Karpas-422 (cell line): ENCODE results near the gene DYNC2I2. TPM values are rescaled to one million over a fixed set of nuclear protein-coding genes. Genes with fewer than 3 reads are reported as not detected.

Experiments used
- DNase-seq: peaks from one replicate; pipeline ENCODE4 v3.0.0-alpha.2; 2015
- H2AFZ ChIP-seq: fragments of 200-600 bp; sonication (generic); 2 replicates; pipeline ENCODE4 v1.6.1; 2014; ENCODE audit warnings: antibody characterized with exemption, low read length, mixed read lengths
- H3K27ac ChIP-seq: fragments of 200-600 bp; sonication (generic); 2 replicates; pipeline ENCODE4 v1.5.1; 2014; ENCODE audit warnings: mild to moderate bottlenecking, low read length, moderate library complexity
- H3K27me3 ChIP-seq: fragments of 200-600 bp; sonication (generic); 2 replicates; pipeline ENCODE4 v1.6.1; 2014; ENCODE audit warnings: low read length, mixed read lengths
- H3K36me3 ChIP-seq: fragments of 200-600 bp; sonication (generic); 2 replicates; pipeline ENCODE4 v1.6.1; 2014; ENCODE audit warnings: low read length, mixed read lengths; ENCODE audit not compliant: insufficient read depth
- H3K4me1 ChIP-seq: fragments of 200-600 bp; sonication (generic); 2 replicates; pipeline ENCODE4 v1.6.1; 2014; ENCODE audit warnings: mild to moderate bottlenecking, low read length, mixed read lengths
- H3K4me2 ChIP-seq: fragments of 200-600 bp; sonication (generic); 2 replicates; pipeline ENCODE4 v1.6.1; 2014; ENCODE audit warnings: low read length, low read depth, mild to moderate bottlenecking; ENCODE audit not compliant: poor library complexity, severe bottlenecking
- H3K4me3 ChIP-seq: fragments of 200-600 bp; sonication (generic); 2 replicates; pipeline ENCODE4 v1.5.1; 2014; ENCODE audit warnings: mild to moderate bottlenecking, antibody characterized with exemption, low read length, mixed read lengths
- H3K79me2 ChIP-seq: fragments of 200-600 bp; sonication (generic); 2 replicates; pipeline ENCODE4 v1.6.1; 2014; ENCODE audit warnings: mild to moderate bottlenecking, low read length, mixed read lengths
- H3K9ac ChIP-seq: fragments of 200-600 bp; sonication (generic); 2 replicates; pipeline ENCODE4 v1.6.0; 2014; ENCODE audit warnings: low read length
- H3K9me2 ChIP-seq: fragments of 200-600 bp; sonication (generic), shearing (Covaris generic); replicated peaks from 2 replicates; pipeline ENCODE4 v1.6.0; 2014; ENCODE audit warnings: mild to moderate bottlenecking, low read length, moderate library complexity; ENCODE audit not compliant: insufficient read depth
- H3K9me3 ChIP-seq: fragments of 300-700, 200-600 bp; sonication (generic); 2 replicates; pipeline ENCODE4 v1.6.1; 2014; ENCODE audit warnings: low read length, mixed read lengths
- H4K20me1 ChIP-seq: fragments of 200-600 bp; sonication (generic); 2 replicates; pipeline ENCODE4 v1.6.1; 2014; ENCODE audit warnings: mild to moderate bottlenecking, antibody characterized with exemption, low read length, low read depth; ENCODE audit not compliant: insufficient read depth
- total RNA-seq: library from RNA; depleted of rRNA; stranded (reverse); fragments of >200 nt; shearing (Covaris generic); gene quantifications from 2 replicates; pipeline ENCODE4 v1.2.3, GENCODE V29; 2014; ENCODE audit warnings: low replicate concordance

The DYNC2I2 gene
- total RNA-seq, 1 experiment from 2014 or later = 38.9 TPM

GRCh38 chr9:128631636-128632035 is 25.0 kb downstream of the DYNC2I2 start:
- Histone ChIP-seq H4K20me1 (no peaks in the 10 kb centered on the region), H2AFZ (no peak overlapping the region), H3K36me3 (0 out of 2 replicates have a peak, but pooled peaks cover 6% of the 10 kb centered on the region), H3K9ac (no peak overlapping the region), H3K79me2 (no peaks in the 10 kb centered on the region), H3K27ac (no peak overlapping the region), H3K4me1 (no peaks in the 10 kb centered on the region), H3K9me2 (no peaks in the 10 kb centered on the region), H3K9me3 (no peaks in the 10 kb centered on the region), H3K4me2 (no peak overlapping the region), H3K27me3 (no peaks in the 10 kb centered on the region), H3K4me3 (no peak overlapping the region)
- DNase-seq = peak; percentile 12

GRCh38 chr9:128629852-128630545 is 26.6 kb downstream of the DYNC2I2 start:
- H3K9me3 ChIP-seq = no peaks in the 10 kb centered on the region
- H3K9ac ChIP-seq = no peak overlapping the region
- H3K79me2 ChIP-seq = no peaks in the 10 kb centered on the region
- H3K4me2 ChIP-seq = no peak overlapping the region
- no peak overlapping the region for H3K27ac ChIP-seq
- DNase-seq = peak; percentile 15
- no peaks in the 10 kb centered on the region for H4K20me1 ChIP-seq
- no peaks in the 10 kb centered on the region for H3K4me1 ChIP-seq
- 0 out of 2 replicates have a peak, but pooled peaks cover 6% of the 10 kb centered on the region for H3K36me3 ChIP-seq
- H3K9me2 ChIP-seq = no peaks in the 10 kb centered on the region
- no peak overlapping the region for H3K4me3 ChIP-seq
- H3K27me3 ChIP-seq = no peaks in the 10 kb centered on the region
- H2AFZ ChIP-seq = no peak overlapping the region

GRCh38 chr9:128629136-128629535 is 27.5 kb downstream of the DYNC2I2 start:
- Histone ChIP-seq H3K27me3 (no peaks in the 10 kb centered on the region), H3K36me3 (0 out of 2 replicates have a peak, but pooled peaks cover 6% of the 10 kb centered on the region), H2AFZ (no peak overlapping the region), H3K4me1 (no peaks in the 10 kb centered on the region), H3K9me2 (no peaks in the 10 kb centered on the region), H3K9ac (no peak overlapping the region), H3K4me3 (no peak overlapping the region), H3K4me2 (no peak overlapping the region), H3K9me3 (no peaks in the 10 kb centered on the region), H4K20me1 (no peaks in the 10 kb centered on the region), H3K79me2 (no peaks in the 10 kb centered on the region), H3K27ac (no peak overlapping the region)
- DNase-seq = peak; percentile 36

GRCh38 chr9:128628471-128629048 is 28.1 kb downstream of the DYNC2I2 start:
- Histone ChIP-seq H3K4me2 (no peak overlapping the region), H3K36me3 (0 out of 2 replicates have a peak, but pooled peaks cover 6% of the 10 kb centered on the region), H4K20me1 (no peaks in the 10 kb centered on the region), H3K27ac (no peak overlapping the region), H3K9ac (no peak overlapping the region), H3K4me3 (no peak overlapping the region), H3K9me2 (no peaks in the 10 kb centered on the region), H3K27me3 (no peaks in the 10 kb centered on the region), H3K79me2 (no peaks in the 10 kb centered on the region), H3K4me1 (no peaks in the 10 kb centered on the region), H3K9me3 (no peaks in the 10 kb centered on the region), H2AFZ (no peak overlapping the region)
- no peak for DNase-seq

- no peak overlapping the region for H3K4me2 ChIP-seq
- H2AFZ ChIP-seq = no peak overlapping the region
- DNase-seq = peak; percentile 6
- H3K79me2 ChIP-seq = no peaks in the 10 kb centered on the region
- H3K4me1 ChIP-seq = no peaks in the 10 kb centered on the region
- no peaks in the 10 kb centered on the region for H3K9me3 ChIP-seq
- no peaks in the 10 kb centered on the region for H3K27me3 ChIP-seq
- no peak overlapping the region for H3K9ac ChIP-seq
- no peak overlapping the region for H3K4me3 ChIP-seq
- H3K9me2 ChIP-seq = no peaks in the 10 kb centered on the region
- H3K36me3 ChIP-seq = 0 out of 2 replicates have a peak, but pooled peaks cover 6% of the 10 kb centered on the region
- no peaks in the 10 kb centered on the region for H4K20me1 ChIP-seq
- H3K27ac ChIP-seq = no peak overlapping the region
Observed at GRCh38 chr9:128627906-128628305, 28.7 kb downstream of the DYNC2I2 start.

- H3K9ac ChIP-seq = no peak overlapping the region
- H3K4me2 ChIP-seq = no peak overlapping the region
- H3K79me2 ChIP-seq = no peaks in the 10 kb centered on the region
- H3K9me2 ChIP-seq = no peaks in the 10 kb centered on the region
- H3K4me3 ChIP-seq = no peak overlapping the region
- H3K4me1 ChIP-seq = no peaks in the 10 kb centered on the region
- H2AFZ ChIP-seq = no peak overlapping the region
- H3K27ac ChIP-seq = no peak overlapping the region
- 0 out of 2 replicates have a peak, but pooled peaks cover 6% of the 10 kb centered on the region for H3K36me3 ChIP-seq
- H4K20me1 ChIP-seq = no peaks in the 10 kb centered on the region
- DNase-seq = no peak
- H3K9me3 ChIP-seq = no peaks in the 10 kb centered on the region
- no peaks in the 10 kb centered on the region for H3K27me3 ChIP-seq
Observed at GRCh38 chr9:128627127-128627715, 29.4 kb downstream of the DYNC2I2 start.

- H3K4me2 ChIP-seq = no peak overlapping the region
- peaks cover 11% of the 10 kb centered on the region; the same call in 1 of the 2 replicates for H3K36me3 ChIP-seq
Observed at GRCh38 chr9:128626181-128626580, 30.5 kb downstream of the DYNC2I2 start.

GRCh38 chr9:128625391-128626146 is 31.1 kb downstream of the DYNC2I2 start:
- no peak for DNase-seq
- Histone ChIP-seq H2AFZ (no peak overlapping the region), H3K9me3 (no peaks in the 10 kb centered on the region), H3K9me2 (no peaks in the 10 kb centered on the region), H4K20me1 (no peaks in the 10 kb centered on the region), H3K27me3 (no peaks in the 10 kb centered on the region), H3K9ac (no peak overlapping the region), H3K27ac (no peak overlapping the region), H3K79me2 (no peaks in the 10 kb centered on the region), H3K4me3 (no peak overlapping the region), H3K4me2 (no peak overlapping the region), H3K36me3 (peaks cover 11% of the 10 kb centered on the region; the same call in 1 of the 2 replicates), H3K4me1 (no peaks in the 10 kb centered on the region)

More at GRCh38 chr9:128626181-128626580, 30.5 kb downstream of the DYNC2I2 start:
- no peaks in the 10 kb centered on the region for H3K9me2 ChIP-seq
- H3K4me3 ChIP-seq = no peak overlapping the region
- H3K9me3 ChIP-seq = no peaks in the 10 kb centered on the region
- no peaks in the 10 kb centered on the region for H3K79me2 ChIP-seq
- H3K27me3 ChIP-seq = no peaks in the 10 kb centered on the region
- no peak overlapping the region for H2AFZ ChIP-seq
- H3K4me1 ChIP-seq = no peaks in the 10 kb centered on the region
- no peaks in the 10 kb centered on the region for H4K20me1 ChIP-seq
- no peak overlapping the region for H3K9ac ChIP-seq
- no peak overlapping the region for H3K27ac ChIP-seq
- no peak for DNase-seq
